Measurements from ENCODE around the gene PSMB7.

The PSMB7 gene

GRCh38 chr9:124415102-124415851 lies at the start of gene PSMB7:
Gene PSMB7, minus strand, starts transcription at chr9:124415442. Its CDS starts 17 bp downstream, at chr9:124415425.
- peak; percentile 99 for DNase-seq

- no peak for DNase-seq
These were observed 47.5 kb upstream of the PSMB7 start for GRCh38 chr9:124462739-124463138.

DNA sequence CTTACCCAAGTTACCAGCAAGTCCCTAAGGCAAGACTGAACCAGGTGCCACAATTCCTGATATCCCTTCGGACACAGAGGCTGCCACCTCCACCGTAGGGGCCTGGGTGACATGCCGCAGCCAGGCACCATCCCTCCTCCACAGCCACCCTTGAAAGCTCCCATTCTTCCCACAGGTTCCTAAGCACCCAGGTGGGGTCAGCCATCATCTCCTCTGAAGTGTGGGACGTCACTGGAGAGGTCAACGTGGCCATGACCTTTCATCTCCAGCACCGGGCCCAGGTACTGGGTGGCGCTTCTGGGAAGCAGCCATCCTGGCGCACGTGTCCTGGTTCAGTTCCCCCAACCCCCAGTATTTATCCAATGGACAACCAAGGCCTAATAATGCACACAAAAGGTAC lies 43.2 kb upstream of the PSMB7 start:
- no peak for DNase-seq

DNA sequence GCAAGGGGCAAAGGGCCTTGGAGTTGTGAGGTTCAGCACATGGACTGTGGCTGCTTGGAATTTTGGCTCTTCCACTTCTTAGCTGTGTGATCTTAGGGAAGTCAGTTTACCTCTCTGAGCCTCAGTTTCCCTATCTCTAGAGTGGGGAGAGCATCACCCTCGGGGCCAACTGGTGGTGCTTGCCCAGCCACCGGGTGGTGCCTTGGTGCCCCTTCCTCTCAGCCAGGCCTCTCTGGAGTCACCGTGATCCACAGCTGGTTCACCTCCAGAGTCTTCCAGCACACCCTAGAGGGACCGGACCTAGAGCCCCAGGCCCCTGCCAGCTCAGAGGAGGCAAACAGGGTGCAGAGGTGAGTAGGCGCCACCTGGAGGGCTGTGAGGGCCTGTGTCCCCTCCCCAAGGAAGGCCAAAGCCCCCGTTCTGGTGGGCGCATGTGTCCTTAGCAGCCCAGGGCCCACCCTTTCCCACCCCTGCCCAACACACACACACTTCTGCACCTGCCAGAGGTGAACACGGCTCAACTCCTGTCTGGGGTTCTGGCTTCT lies 42.7 kb upstream of the PSMB7 start:
- DNase-seq: no peak

- no peak for DNase-seq
These were observed 42.0 kb upstream of the PSMB7 start for GRCh38 chr9:124457079-124457886.

DNA sequence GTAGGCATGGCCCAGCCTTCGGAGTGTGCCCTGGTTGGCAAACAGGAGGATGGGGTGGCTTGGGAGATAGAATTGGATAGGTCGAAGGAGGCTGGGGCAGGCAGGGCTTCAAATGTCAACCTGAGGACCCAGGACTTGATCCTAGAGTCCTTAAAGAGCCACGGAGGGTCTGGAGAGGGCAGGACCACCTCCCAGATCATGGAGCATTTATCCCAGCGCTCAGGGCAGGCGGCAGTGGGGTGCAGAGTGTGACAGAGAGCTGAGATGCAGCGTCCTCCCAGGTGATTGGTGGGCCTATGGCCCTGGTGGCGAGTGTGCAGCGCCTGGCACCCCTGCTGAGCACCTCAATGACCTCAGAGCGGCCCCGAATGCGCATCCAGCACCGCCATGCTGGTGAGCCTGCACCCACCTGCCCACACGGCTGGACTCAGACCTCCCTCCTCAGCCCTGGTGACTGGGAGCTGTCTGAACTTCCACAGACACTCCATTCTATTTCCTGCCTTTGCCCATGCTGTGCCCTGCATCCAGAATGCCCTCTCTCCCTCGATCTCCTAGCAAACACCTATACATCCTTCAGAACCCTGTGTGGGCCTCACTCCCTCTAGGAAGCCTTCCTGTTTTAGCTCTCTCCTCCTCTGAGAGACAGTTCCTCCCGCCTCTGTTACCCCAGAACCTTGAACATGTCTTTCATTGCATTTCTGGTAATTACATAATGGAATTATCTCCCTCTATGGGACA lies 41.3 kb upstream of the PSMB7 start:
- DNase-seq: no peak

- DNase-seq: no peak
These were observed 40.6 kb upstream of the PSMB7 start for GRCh38 chr9:124455820-124456219.

DNA sequence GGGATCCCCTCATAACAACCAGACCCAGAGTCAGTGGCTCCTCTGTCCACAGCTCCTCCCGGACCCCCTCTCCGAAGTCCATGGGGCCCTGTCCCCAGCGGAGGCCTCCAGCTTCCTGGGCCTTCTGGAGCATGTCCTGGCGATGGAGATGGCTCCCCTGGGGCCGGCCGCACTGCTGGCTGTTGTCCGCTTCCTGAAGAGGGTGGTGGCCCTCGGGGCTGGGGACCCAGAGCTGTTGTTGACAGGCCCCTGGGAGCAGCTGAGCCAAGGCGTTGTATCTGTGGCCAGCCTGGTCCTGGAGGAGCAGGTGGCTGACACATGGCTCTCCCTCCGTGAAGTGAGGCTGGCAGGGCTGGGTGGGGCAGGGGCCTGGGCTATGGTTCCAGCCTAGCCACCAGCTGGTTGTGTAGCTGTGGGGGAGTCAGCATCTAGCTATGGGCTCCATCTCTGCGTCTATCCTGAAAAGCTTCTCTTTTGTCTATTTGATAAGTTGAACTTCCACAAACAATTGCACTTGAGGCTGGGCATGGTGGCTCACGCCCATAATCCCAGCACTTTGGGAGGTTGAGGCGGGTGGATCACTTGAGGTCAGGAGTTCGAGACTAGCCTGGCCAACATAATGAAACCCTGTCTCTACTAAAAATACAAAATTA lies 39.7 kb upstream of the PSMB7 start:
- no peak for DNase-seq

DNA sequence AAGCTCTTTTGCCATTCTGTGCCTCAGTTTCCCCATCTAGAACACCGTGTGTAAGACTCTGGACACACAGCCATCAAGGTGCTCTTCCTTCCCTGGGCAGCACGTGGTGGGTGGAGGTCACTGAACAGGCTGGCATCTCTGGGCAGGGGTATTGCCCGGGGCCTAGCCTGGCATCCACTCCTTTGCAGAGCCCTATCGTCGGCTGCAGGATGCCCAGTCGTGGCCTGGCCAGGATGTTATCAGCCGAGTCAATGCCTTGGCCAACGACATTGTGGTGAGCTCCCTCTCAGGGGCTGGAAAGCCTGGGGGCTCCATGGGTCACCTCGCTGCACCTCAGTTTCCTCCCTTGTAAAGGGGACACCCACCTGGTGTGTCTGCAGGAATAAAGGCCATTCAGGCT lies 39.1 kb upstream of the PSMB7 start:
- no peak for DNase-seq

DNA sequence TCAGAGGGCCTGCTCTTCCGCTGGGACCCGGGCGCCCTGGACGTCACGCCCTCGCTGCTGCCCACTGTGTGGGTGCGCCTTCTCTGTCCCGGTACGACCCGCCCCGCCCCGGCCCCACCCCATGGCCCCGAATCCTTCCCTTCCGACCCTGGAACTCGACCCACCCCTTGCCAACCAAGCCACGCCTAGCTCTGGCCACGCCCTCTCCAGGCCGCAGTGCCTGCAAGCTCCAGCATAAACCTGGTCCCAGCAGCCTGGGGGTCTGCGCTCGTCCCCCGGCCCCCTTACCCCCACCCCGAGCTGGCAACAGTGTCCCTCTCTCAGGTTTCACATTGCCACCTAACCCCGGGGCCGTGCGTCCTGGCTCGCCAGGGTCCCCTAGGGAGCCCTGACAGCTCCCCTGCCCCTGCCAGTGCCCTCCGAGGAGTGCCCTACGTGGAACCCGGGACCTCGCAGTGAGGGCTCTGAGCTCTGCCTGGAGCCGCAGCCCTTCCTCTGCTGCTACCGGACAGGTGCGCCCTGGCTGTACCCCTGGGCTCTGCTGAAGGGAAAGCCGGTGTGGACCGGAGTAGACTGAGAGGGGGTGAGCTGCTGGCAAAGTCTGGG lies 38.4 kb upstream of the PSMB7 start:
- DNase-seq: peak in 1 of 2 experiments; percentile 14

GRCh38 chr9:124452841-124453585 lies 37.8 kb upstream of the PSMB7 start:
- DNase-seq: no peak

DNA sequence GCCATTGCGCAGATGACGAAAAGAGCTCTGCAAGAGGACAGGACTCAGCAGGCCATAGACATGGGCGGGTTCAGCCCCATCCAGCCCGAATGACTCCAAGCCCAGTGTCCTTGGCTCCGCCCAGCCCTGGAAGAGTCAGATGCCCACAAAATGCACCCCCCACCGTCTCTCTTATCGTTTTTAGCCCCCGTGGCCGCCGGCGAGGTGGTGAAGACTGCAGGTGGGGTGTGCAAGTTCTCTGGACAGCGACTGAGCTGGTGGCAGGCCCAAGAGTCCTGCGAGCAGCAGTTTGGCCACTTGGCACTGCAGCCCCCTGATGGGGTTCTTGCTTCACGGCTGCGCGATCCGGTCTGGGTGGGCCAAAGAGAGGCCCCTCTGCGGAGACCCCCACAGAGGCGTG lies 37.1 kb upstream of the PSMB7 start:
- no peak for DNase-seq

DNA sequence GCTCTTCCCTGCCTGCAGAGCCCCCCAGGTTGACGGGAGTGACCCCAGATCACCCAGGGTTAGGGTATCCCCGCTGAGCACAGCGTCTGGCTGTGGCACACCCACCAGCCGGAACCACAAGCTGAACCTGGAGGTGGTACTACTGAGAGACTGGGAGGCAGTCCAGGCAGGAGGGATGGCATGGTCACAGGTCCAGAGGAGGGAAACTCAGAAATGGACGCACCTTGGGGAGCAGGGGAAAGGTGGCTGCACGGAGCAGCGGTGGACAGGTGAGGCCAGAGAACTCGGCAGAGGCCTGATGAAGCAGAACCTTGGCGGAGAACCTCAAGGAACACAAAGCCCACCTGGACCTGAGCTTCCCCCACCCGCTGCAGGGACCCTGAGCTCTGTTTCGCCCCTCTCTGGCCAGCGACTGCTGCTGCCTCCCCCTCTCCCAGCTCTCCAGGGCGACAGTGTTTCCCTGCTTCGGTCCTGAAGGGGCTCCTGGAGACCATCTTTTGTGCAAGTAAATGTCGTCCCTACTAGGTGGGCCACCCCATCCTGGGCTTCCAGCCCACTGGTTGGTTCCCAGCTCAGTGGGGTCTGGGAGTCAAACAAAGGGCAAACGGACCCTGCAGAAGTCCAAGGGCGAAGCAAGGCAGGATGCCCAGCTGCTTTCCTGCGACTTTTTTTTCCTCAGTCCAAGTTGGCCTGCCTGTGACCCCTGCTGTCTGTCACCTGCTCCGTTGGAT lies 35.9 kb upstream of the PSMB7 start:
- no peak for DNase-seq

GRCh38 chr9:124450241-124450924 lies 35.1 kb upstream of the PSMB7 start, which contains the start of gene ADGRD2:
Gene ADGRD2, plus strand, starts transcription at chr9:124450451. Its CDS starts 1,216 bp downstream, at chr9:124451667.
- peak in 1 of 2 experiments; percentile 3 for DNase-seq

- no peak for DNase-seq
These were observed 34.3 kb upstream of the PSMB7 start for GRCh38 chr9:124449381-124450151.

- no peak for DNase-seq
These were observed 32.8 kb upstream of the PSMB7 start for GRCh38 chr9:124448019-124448418.

DNA sequence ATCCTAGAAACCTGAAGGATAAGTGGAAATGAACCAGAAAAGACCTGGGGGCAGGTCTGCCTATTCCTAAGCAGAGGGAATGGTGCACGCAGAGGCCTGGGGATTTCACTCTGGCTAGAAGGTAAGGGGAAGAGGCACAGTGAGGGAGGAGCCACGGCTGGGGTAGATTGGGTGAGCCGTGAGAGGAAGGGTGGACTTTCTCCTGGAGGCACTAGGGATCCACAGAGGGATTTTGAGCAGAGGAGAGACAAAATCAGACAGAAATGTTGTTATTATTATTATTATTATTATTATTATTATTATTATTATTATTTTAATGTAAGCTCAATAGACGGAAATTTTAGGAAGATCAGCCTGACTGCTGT lies 32.0 kb upstream of the PSMB7 start:
- no peak for DNase-seq

DNA sequence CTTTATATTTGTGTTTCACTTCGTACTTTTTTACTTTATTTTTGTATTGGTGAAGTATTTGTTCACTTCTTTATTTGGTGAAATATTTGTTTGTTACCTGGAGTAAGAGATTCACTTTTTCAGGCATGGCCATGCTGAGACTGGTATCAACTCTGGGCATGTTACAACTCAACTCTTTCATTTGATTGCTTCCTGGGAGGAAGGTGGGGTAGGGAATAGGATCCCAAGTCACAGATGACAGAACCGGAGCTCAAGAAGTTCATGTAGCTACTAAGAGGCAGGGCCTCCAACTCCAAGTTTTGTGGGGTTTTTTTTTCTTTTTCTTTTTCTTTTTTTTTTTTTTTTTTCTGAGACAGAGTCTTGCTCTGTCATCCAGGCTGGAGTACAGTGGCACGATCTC lies 28.9 kb upstream of the PSMB7 start:
- DNase-seq: no peak

DNA sequence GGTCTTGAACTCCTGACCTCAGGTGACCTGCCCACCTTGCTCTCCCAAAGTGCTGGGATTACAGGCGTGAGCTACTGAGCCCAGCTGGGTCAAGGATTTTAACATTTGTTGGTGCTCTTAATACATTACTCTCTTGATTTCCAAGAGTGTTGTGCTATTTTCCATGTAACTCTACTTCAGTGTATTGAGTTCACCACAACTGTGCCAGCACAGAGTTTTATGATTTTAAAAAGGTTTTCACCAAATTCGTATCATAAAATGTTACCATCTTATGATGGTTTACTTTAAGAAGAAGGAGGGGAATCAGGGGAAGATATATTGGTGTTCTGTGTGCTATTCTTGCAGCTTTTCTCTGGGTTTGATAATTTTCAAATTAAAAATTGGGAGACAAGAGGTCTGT lies 28.4 kb upstream of the PSMB7 start:
- no peak for DNase-seq

All from activated CD4-positive, alpha-beta T cell treated with anti-CD3 and anti-CD28 coated beads, Interleukin-2, amount 50 U/mL, for 48 hours (primary cell).